AG04450 (cell line): Measurements from ENCODE around the gene ATP11B. TPM values are rescaled to one million over a fixed set of nuclear protein-coding genes. Genes with fewer than 3 reads are reported as not detected.

Experiments
- CTCF ChIA-PET: fragments of 300-600, 350-600 bp; formaldehyde crosslinking; extraction: SDS; loops from one replicate; lab custom pipeline; 2022; ENCODE audit warnings: antibody characterized with exemption, inconsistent platforms; lab: Charles Lee
- POLR2A ChIA-PET: fragments of 350-600 bp; formaldehyde crosslinking; extraction: SDS; loops from one replicate; lab custom pipeline; 2021; ENCODE audit warnings: antibody characterized with exemption, inconsistent platforms; lab: Yijun Ruan, JAX
- DNase-seq: peaks from one replicate; pipeline ENCODE4 v3.0.0-alpha.2; 2011; ENCODE audit warnings: low read depth, low spot score
- H3K27ac ChIP-seq: one replicate; pipeline ENCODE4 v1.5.1; 2012; ENCODE audit warnings: low read depth, low read length, control low read depth
- H3K27me3 ChIP-seq: one replicate; pipeline ENCODE4 v1.6.0; 2012; ENCODE audit warnings: low read length; ENCODE audit not compliant: control insufficient read depth, insufficient read depth
- H3K4me3 ChIP-seq: 2 replicates; pipeline ENCODE4 v1.5.1; 2011; ENCODE audit warnings: mild to moderate bottlenecking, low read depth, low read length, control low read depth
- H3K9me3 ChIP-seq: 2 replicates; pipeline ENCODE4 v1.5.1; 2012; ENCODE audit warnings: low read length; ENCODE audit not compliant: control insufficient read depth, insufficient read depth
- polyA plus RNA-seq: library from polyadenylated mRNA; depleted of rRNA; stranded (reverse); fragments of >200 nt; gene quantifications from 2 replicates; pipeline ENCODE4 v1.2.3, GENCODE V29; 2011
- TF ChIP-seq, protein P1 (sequence below): IDR thresholded peaks from 2 replicates; pipeline ENCODE4 v1.5.1; 2011; ENCODE audit warnings: low read depth, low read length, control low read depth, inconsistent platforms

ATP11B gene
- polyA plus RNA-seq, 1 experiment: 24.5 TPM

- H3K27me3 ChIP-seq: no peaks in the 10 kb centered on the region
- H3K27ac ChIP-seq: no peak overlapping the region
- ChIA-PET CTCF (interaction anchor here (0.6 to 2.3 kb wide), 5 partner anchors 13 to 274 kb away, joined by 3 to 8 read pairs (median 4); no protein-coding TSS in a partner anchor), POLR2A (no interaction called here)
- H3K9me3 ChIP-seq: no peaks in the 10 kb centered on the region
- DNase-seq: no peak
- no peak overlapping the region for H3K4me3 ChIP-seq
- TF ChIP-seq, protein P1, sequence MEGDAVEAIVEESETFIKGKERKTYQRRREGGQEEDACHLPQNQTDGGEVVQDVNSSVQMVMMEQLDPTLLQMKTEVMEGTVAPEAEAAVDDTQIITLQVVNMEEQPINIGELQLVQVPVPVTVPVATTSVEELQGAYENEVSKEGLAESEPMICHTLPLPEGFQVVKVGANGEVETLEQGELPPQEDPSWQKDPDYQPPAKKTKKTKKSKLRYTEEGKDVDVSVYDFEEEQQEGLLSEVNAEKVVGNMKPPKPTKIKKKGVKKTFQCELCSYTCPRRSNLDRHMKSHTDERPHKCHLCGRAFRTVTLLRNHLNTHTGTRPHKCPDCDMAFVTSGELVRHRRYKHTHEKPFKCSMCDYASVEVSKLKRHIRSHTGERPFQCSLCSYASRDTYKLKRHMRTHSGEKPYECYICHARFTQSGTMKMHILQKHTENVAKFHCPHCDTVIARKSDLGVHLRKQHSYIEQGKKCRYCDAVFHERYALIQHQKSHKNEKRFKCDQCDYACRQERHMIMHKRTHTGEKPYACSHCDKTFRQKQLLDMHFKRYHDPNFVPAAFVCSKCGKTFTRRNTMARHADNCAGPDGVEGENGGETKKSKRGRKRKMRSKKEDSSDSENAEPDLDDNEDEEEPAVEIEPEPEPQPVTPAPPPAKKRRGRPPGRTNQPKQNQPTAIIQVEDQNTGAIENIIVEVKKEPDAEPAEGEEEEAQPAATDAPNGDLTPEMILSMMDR: no peak
These were observed 117.9 kb downstream of the ATP11B start for GRCh38 chr3:182910936-182911781.

- H3K27ac ChIP-seq: no peak overlapping the region
- no peaks in the 10 kb centered on the region for H3K9me3 ChIP-seq
- POLR2A ChIA-PET: no interaction called here
- CTCF ChIA-PET: no interaction called here
- H3K4me3 ChIP-seq: no peak overlapping the region
- H3K27me3 ChIP-seq: no peaks in the 10 kb centered on the region
- DNase-seq: no peak
- TF ChIP-seq, protein P1: no peak
These were observed 118.4 kb downstream of the ATP11B start for GRCh38 chr3:182911782-182912111.

GRCh38 chr3:182912474-182912873, 119.2 kb downstream of the ATP11B start:
- no peak overlapping the region for H3K27ac ChIP-seq
- no peak for DNase-seq
- TF ChIP-seq, protein P1: no peak
- no peak overlapping the region for H3K4me3 ChIP-seq
- no peaks in the 10 kb centered on the region for H3K9me3 ChIP-seq
- ChIA-PET CTCF (no interaction called here), POLR2A (no interaction called here)
- H3K27me3 ChIP-seq: no peaks in the 10 kb centered on the region

DNA sequence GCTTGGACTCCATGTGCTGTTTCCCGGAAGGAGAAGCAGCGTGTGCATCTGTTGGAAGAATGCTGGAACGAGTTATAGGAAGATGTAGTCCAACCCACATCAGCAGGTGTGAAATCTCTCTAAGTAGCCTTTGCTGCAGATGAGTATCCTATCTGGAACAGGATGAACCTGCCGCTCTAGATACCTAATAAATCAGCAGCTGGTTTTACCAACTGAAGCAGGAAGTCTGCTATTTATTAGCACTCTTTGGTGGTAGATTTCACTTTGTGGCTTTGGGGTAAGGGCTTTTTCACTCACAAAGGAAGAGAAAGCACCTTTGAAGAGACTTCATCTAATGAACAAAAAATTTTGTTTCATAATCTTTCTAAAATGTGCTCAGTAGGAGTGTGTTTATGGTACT, 120.6 kb downstream of the ATP11B start:
- ChIA-PET POLR2A (no interaction called here), CTCF (no interaction called here)
- TF ChIP-seq, protein P1: no peak
- Histone ChIP-seq H3K27me3 (no peaks in the 10 kb centered on the region), H3K4me3 (no peak overlapping the region), H3K27ac (no peak overlapping the region), H3K9me3 (no peaks in the 10 kb centered on the region)
- no peak for DNase-seq

GRCh38 chr3:182914341-182914740, 121.0 kb downstream of the ATP11B start:
- H3K27me3 ChIP-seq: no peaks in the 10 kb centered on the region
- ChIA-PET POLR2A (no interaction called here), CTCF (no interaction called here)
- H3K4me3 ChIP-seq: no peak overlapping the region
- no peak for DNase-seq
- H3K27ac ChIP-seq: no peak overlapping the region
- TF ChIP-seq, protein P1: no peak
- H3K9me3 ChIP-seq: no peaks in the 10 kb centered on the region
